ENCODE data around the gene SLC27A2. TPM values are rescaled to one million over a fixed set of nuclear protein-coding genes. Genes with fewer than 3 reads are reported as not detected.

Gene SLC27A2
- total RNA-seq, 1 experiment from 2014 or later, result 7.0 TPM

- Histone ChIP-seq H3K27me3 (ENCODE audit: insufficient read depth, low read length) (no peaks in the 10 kb centered on the region), H2AFZ (ENCODE audit: low read length) (no peak overlapping the region), H2BK15ac (ENCODE audit: low read depth, low read length) (no peak overlapping the region), H3K79me2 (ENCODE audit: insufficient read depth, low read length) (no peaks in the 10 kb centered on the region; the same call in 1 of the 2 replicates), H3K14ac (ENCODE audit: insufficient read depth, low read length) (no peak overlapping the region), H3K9ac (ENCODE audit: extremely low read depth, insufficient read length, low read length) (no peak overlapping the region), H4K5ac (ENCODE audit: insufficient read length, low read depth, low read length) (no peak overlapping the region), H3K23ac (ENCODE audit: insufficient read length, low read depth, low read length) (no peak overlapping the region), H3T11ph (ENCODE audit: low read length) (no peak overlapping the region), H4K20me1 (ENCODE audit: control insufficient read depth, insufficient read depth, insufficient read length) (no peaks in the 10 kb centered on the region), H3K27ac (ENCODE audit: insufficient read length, low read depth, low read length) (no peak overlapping the region), H2BK120ac (ENCODE audit: low read depth, low read length, poor library complexity, severe bottlenecking) (no peak overlapping the region), H2BK12ac (ENCODE audit: insufficient read length, low read depth, low read length) (no peak overlapping the region), H3K56ac (ENCODE audit: insufficient read length, low read depth, low read length) (no peak overlapping the region), H3K4me2 (ENCODE audit: insufficient read depth, insufficient read length, low read length) (no peak overlapping the region), H3K4me1 (ENCODE audit: insufficient read depth, low read length) (no peaks in the 10 kb centered on the region), H3K9me3 (ENCODE audit: control insufficient read depth, low read depth, low read length) (no peaks in the 10 kb centered on the region), H4K91ac (ENCODE audit: insufficient read length, low read depth, low read length) (no peak overlapping the region), H2AK5ac (ENCODE audit: insufficient read length, low read length) (no peak overlapping the region), H2BK5ac (ENCODE audit: insufficient read length, low read length) (no peak overlapping the region), H3K4ac (ENCODE audit: low read depth, low read length) (no peak overlapping the region), H3K79me1 (ENCODE audit: insufficient read depth, low read depth, low read length, poor library complexity, severe bottlenecking) (no peaks in the 10 kb centered on the region), H3K23me2 (ENCODE audit: insufficient read length, low read depth, low read length, poor library complexity, severe bottlenecking) (no peaks in the 10 kb centered on the region), H3K18ac (ENCODE audit: insufficient read length, low read depth, low read length) (no peak overlapping the region), H4K8ac (replicated peaks; ENCODE audit: insufficient read length, low read depth, low read length) (no peak overlapping the region), H2BK20ac (ENCODE audit: low read depth, low read length, poor library complexity, severe bottlenecking) (no peak overlapping the region)
- WGBS (ENCODE audit: extremely low coverage, insufficient read length, low lambda C conversion rate), result no CpG with 5 or more reads among the region's 2 CpGs
- Mint-ChIP-seq H3K4me1 (peaks cover 7 to 9% of the 10 kb centered on the region in 2 experiments), H3K36me3 (ENCODE audit: insufficient read depth in 1 of 3, low read depth in 3 of 3) (no peaks in the 10 kb centered on the region), H3K27ac (no peak overlapping the region), H3K27me3 (ENCODE audit: low read depth) (peaks cover 3% of the 10 kb centered on the region; the same call in 1 of the 2 replicates), H3K4me3 (no peak overlapping the region), H3K9me3 (no peaks in the 10 kb centered on the region)
- no peak for DNase-seq
- no peak for TF ChIP-seq CTCF (conservative IDR thresholded peaks at IDR 0.05)
These were observed 85.6 kb downstream of the SLC27A2 start for GRCh38 chr15:50267577-50267976.

Measured in H9 (cell line).